Keratinocyte (primary cell): ENCODE measurements around the gene CNN2. TPM values are rescaled to one million over a fixed set of nuclear protein-coding genes. Genes with fewer than 3 reads are reported as not detected.

Source experiments
- DNase-seq: peaks from one replicate; pipeline ENCODE4 v3.0.0-alpha.2; 2011; ENCODE audit warnings: low read depth, missing footprints, low spot score
- FAIRE-seq: peaks from 2 replicates; lab custom pipeline; 2011; peaks lifted over from hg19 to GRCh38; lab: Jason Lieb, UNC
- H2AFZ ChIP-seq: 2 replicates; pipeline ENCODE4 v1.6.0; 2012; ENCODE audit warnings: low read length, control low read depth, inconsistent platforms; ENCODE audit not compliant: control insufficient read depth
- H3K27ac ChIP-seq: 2 replicates; pipeline ENCODE4 v1.5.1; 2011; ENCODE audit warnings: low read length; ENCODE audit not compliant: control insufficient read depth, insufficient read depth
- H3K27me3 ChIP-seq: 3 replicates; pipeline ENCODE4 v1.6.0; 2011; ENCODE audit warnings: low read length; ENCODE audit not compliant: control insufficient read depth, insufficient read depth; ENCODE audit errors: extremely low read depth
- H3K36me3 ChIP-seq, 2 experiments: 2 replicates in 1 of 2; 3 replicates in 1 of 2; pipeline ENCODE4 v1.5.1; 2011; ENCODE audit warnings: low read length in 2 of 2, mild to moderate bottlenecking in 1 of 2; ENCODE audit not compliant: control insufficient read depth in 2 of 2, insufficient read depth in 2 of 2; ENCODE audit errors: extremely low read depth in 1 of 2
- H3K4me1 ChIP-seq: 3 replicates; pipeline ENCODE4 v1.5.1; 2011; ENCODE audit warnings: low read length; ENCODE audit not compliant: control insufficient read depth, insufficient read depth; ENCODE audit errors: extremely low read depth
- H3K4me2 ChIP-seq: 3 replicates; pipeline ENCODE4 v1.6.0; 2011; ENCODE audit warnings: low read depth, low read length; ENCODE audit not compliant: control insufficient read depth, insufficient read depth; ENCODE audit errors: extremely low read depth
- H3K4me3 ChIP-seq, 3 experiments: fragments of 200-600 bp in 1 of 3; sonication (generic) in 1 of 3; 2 replicates in 2 of 3; 3 replicates in 1 of 3; pipeline ENCODE4 v1.5.1; 2011 to 2016; ENCODE audit warnings: low read length in 3 of 3, mild to moderate bottlenecking in 3 of 3, control low read depth in 2 of 3, inconsistent platforms in 1 of 3, low read depth in 1 of 3, mixed read lengths in 1 of 3, mixed run types in 1 of 3, moderate library complexity in 1 of 3; ENCODE audit not compliant: control insufficient read depth in 2 of 3, insufficient read depth in 2 of 3; ENCODE audit errors: extremely low read depth in 1 of 3
- H3K79me2 ChIP-seq: 2 replicates; pipeline ENCODE4 v1.6.0; 2012; ENCODE audit warnings: low read length; ENCODE audit not compliant: control insufficient read depth, insufficient read depth
- H3K9ac ChIP-seq: 3 replicates; pipeline ENCODE4 v1.6.0; 2011; ENCODE audit warnings: low read length; ENCODE audit not compliant: control insufficient read depth, insufficient read depth; ENCODE audit errors: extremely low read depth
- H3K9me1 ChIP-seq: 3 replicates; pipeline ENCODE4 v1.6.0; 2011; ENCODE audit warnings: low read length; ENCODE audit not compliant: control insufficient read depth, insufficient read depth; ENCODE audit errors: extremely low read depth
- H3K9me3 ChIP-seq: 2 replicates; pipeline ENCODE4 v1.5.1; 2012; ENCODE audit warnings: low read depth, low read length; ENCODE audit not compliant: control insufficient read depth
- H4K20me1 ChIP-seq: 3 replicates; pipeline ENCODE4 v1.6.0; 2011; ENCODE audit warnings: low read length; ENCODE audit not compliant: control insufficient read depth, insufficient read depth; ENCODE audit errors: extremely low read depth
- CTCF ChIP-seq, 3 experiments: IDR thresholded peaks in 1 of 3; conservative IDR thresholded peaks in 1 of 3; optimal IDR thresholded peaks in 1 of 3; 2 replicates in 2 of 3; 3 replicates in 1 of 3; pipeline versions ENCODE3 to v1.5.1; 2011; ENCODE audit warnings: low read length in 3 of 3, mild to moderate bottlenecking in 3 of 3, moderate library complexity in 2 of 3, control low read depth in 1 of 3, inconsistent platforms in 1 of 3; ENCODE audit not compliant: insufficient read depth in 2 of 3; ENCODE audit errors: extremely low read depth in 1 of 3
- EZH2 ChIP-seq: IDR thresholded peaks from one replicate; pipeline ENCODE4 v1.6.1; 2012; ENCODE audit warnings: inconsistent platforms, mild to moderate bottlenecking, low read length, moderate library complexity
- dilution Hi-C: fragments of 300-500 bp; cut with MboI; formaldehyde crosslinking; loops from one replicate; pipeline ENCODE4 v1.7.0; 2020; ENCODE audit warnings: low sequenced_read_pairs; ENCODE audit not compliant: extremely low pct_ligation_motif_present
- polyA plus RNA-seq, 5 experiments: library from polyadenylated mRNA; depleted of rRNA in 3 of 5; stranded (reverse) in 3 of 5; stranded (forward) in 1 of 5; unstranded in 1 of 5; fragments of >200 nt; gene quantifications; 1 replicate in 1 of 5; 2 replicates in 3 of 5; 3 replicates in 1 of 5; pipeline versions ENCODE4 v1.2.1 to v1.2.3, GENCODE V29; 2011 to 2012; ENCODE audit warnings: missing spikeins in 2 of 5, low read depth in 1 of 5, low replicate concordance in 1 of 5

CNN2 gene
- polyA plus RNA-seq, 1 donor (not counting 4 experiments of a cell fraction or from before 2014, with no cell fraction given): 136 TPM

- Histone ChIP-seq H3K4me1 (peaks cover 9% of the 10 kb centered on the region), H3K27me3 (peaks cover 16% of the 10 kb centered on the region), H3K27ac (no peak overlapping the region), H3K79me2 (no peaks in the 10 kb centered on the region), H3K36me3 (no peaks in the 10 kb centered on the region), H4K20me1 (no peaks in the 10 kb centered on the region), H3K4me3 (no peak overlapping the region), H2AFZ (no peak overlapping the region), H3K9me3 (no peaks in the 10 kb centered on the region), H3K4me2 (no peak overlapping the region), H3K9me1 (no peaks in the 10 kb centered on the region), H3K9ac (no peak overlapping the region)
- no peak for FAIRE-seq
- dilution Hi-C loops: no loop called here
- no peak for DNase-seq
- TF ChIP-seq EZH2 (no peak), CTCF (optimal IDR thresholded peaks at IDR 0.05 in 1 of 3, IDR thresholded peaks at IDR 0.05 in 1 of 3, conservative IDR thresholded peaks at IDR 0.05 in 1 of 3; ENCODE audit: extremely low read depth in 1 of 3, insufficient read depth in 2 of 3, low read length in 3 of 3) (no peak)
Measured at GRCh38 chr19:1073063-1073955, 46.9 kb downstream of the CNN2 start.

GRCh38 chr19:1073956-1074517 is 47.6 kb downstream of the CNN2 start:
- H3K79me2 ChIP-seq: no peaks in the 10 kb centered on the region
- dilution Hi-C loops: no loop called here
- FAIRE-seq: no peak
- no peaks in the 10 kb centered on the region for H4K20me1 ChIP-seq
- TF ChIP-seq EZH2 (no peak), CTCF (optimal IDR thresholded peaks at IDR 0.05 in 1 of 3, IDR thresholded peaks at IDR 0.05 in 1 of 3, conservative IDR thresholded peaks at IDR 0.05 in 1 of 3; ENCODE audit: extremely low read depth in 1 of 3, insufficient read depth in 2 of 3, low read length in 3 of 3) (no peak)
- H3K4me3 ChIP-seq: peak overlapping the region in 1 of 3 experiments; percentile 22
- H3K9ac ChIP-seq: no peak overlapping the region
- no peak overlapping the region for H2AFZ ChIP-seq
- H3K4me2 ChIP-seq: peak overlapping the region; percentile 10
- no peaks in the 10 kb centered on the region for H3K36me3 ChIP-seq
- H3K9me1 ChIP-seq: no peaks in the 10 kb centered on the region
- no peak overlapping the region for H3K27ac ChIP-seq
- no peaks in the 10 kb centered on the region for H3K9me3 ChIP-seq
- H3K27me3 ChIP-seq: peaks cover 16% of the 10 kb centered on the region
- H3K4me1 ChIP-seq: peaks cover 9% of the 10 kb centered on the region
- no peak for DNase-seq
